Transverse colon (tissue), 4 donors: Measurements from ENCODE around the gene NKD1. TPM values are rescaled to one million over a fixed set of nuclear protein-coding genes. Genes with fewer than 3 reads are reported as not detected.
A peak's percentile ranks its signal among the peaks of the same experiment; 100 is the strongest.

ENCODE experiments used
- DNase-seq: peaks from one replicate; pipeline ENCODE4 v3.0.0-alpha.2; 2019
- H3K27ac ChIP-seq, 4 donors: fragments of 200-600 bp; sonication (generic); 2 replicates each; pipeline ENCODE4 v1.5.1; 2016 to 2018; ENCODE audit warnings: inconsistent platforms in 4 of 4
- H3K27me3 ChIP-seq: fragments of 200-600 bp; sonication (generic); 2 replicates; pipeline ENCODE4 v1.5.1; 2017; ENCODE audit warnings: inconsistent platforms
- H3K36me3 ChIP-seq, 4 donors: fragments of 200-600 bp; sonication (generic); 2 replicates each; pipeline ENCODE4 v1.5.1; 2017 to 2019; ENCODE audit warnings: inconsistent platforms in 4 of 4
- H3K4me1 ChIP-seq, 4 donors: fragments of 200-600 bp; sonication (generic); 2 replicates each; pipeline ENCODE4 v1.5.1; 2017 to 2020; ENCODE audit warnings: inconsistent platforms in 4 of 4
- H3K4me3 ChIP-seq, 4 donors: fragments of 200-600 bp; sonication (generic); 1 replicate in 1 of 4; 2 replicates in 3 of 4; pipeline versions ENCODE4 v1.5.1 to v1.6.1; 2017 to 2019; ENCODE audit warnings: inconsistent platforms in 4 of 4
- H3K9me3 ChIP-seq, 2 donors: fragments of 200-600 bp; sonication (generic); 2 replicates each; pipeline ENCODE4 v1.5.1; 2017 to 2019; ENCODE audit warnings: inconsistent platforms in 2 of 2
- EP300 ChIP-seq: sonication (generic); formaldehyde crosslinking; IDR thresholded peaks from one replicate; pipeline ENCODE4 v1.6.1; 2017; ENCODE audit warnings: antibody characterized with exemption, low read depth
- POLR2A ChIP-seq: fragments of 450-650 bp; IDR thresholded peaks from one replicate; pipeline ENCODE4 v1.6.1; 2016; ENCODE audit warnings: antibody characterized with exemption, mild to moderate bottlenecking, moderate library complexity
- POLR2AphosphoS5 ChIP-seq, 3 donors: sonication (generic); formaldehyde crosslinking; IDR thresholded peaks; one replicate each; pipeline ENCODE4 v1.6.1; 2016; ENCODE audit warnings: antibody characterized with exemption in 3 of 3
- WGBS, 2 donors: methylation state at CpG; one replicate each; pipeline ENCODE4 v1.1.5; 2018; ENCODE audit warnings: low coverage in 1 of 2; 5-methylcytosine and 5-hydroxymethylcytosine counted together
- in situ Hi-C, 4 donors: fragments of 200-750 bp; cut with MboI; loops; one replicate each; pipeline versions ENCODE4 v1.15.0 to v1.15.1; 2017; ENCODE audit warnings: low sequenced_read_pairs in 3 of 4, low pct_ligation_motif_present in 1 of 4, low pct_unique_long_range_greater_than_20kb in 1 of 4
- intact Hi-C: fragments of 100-400 bp; cut with DNase I; formaldehyde crosslinking; loops from one replicate; pipeline ENCODE4 v1.15.1; 2023; ENCODE audit warnings: low total_unique reads
- total RNA-seq, 4 donors: library from RNA; depleted of rRNA; stranded (reverse); fragments of >200 nt; gene quantifications; one replicate each; pipeline ENCODE4 v1.1.0, GENCODE V29; 2016
- TF ChIP-seq, protein P1 (sequence below), 5 experiments: fragments of 200-600 bp in 3 of 5; fragments of 450-650 bp in 2 of 5; sonication (generic) in 3 of 5; IDR thresholded peaks; 1 replicate in 2 of 5; 2 replicates in 3 of 5; pipeline ENCODE4 v1.5.1; 2016 to 2017; ENCODE audit warnings: antibody characterized with exemption in 5 of 5, inconsistent platforms in 3 of 5, mild to moderate bottlenecking in 2 of 5, moderate library complexity in 1 of 5

The NKD1 gene
- total RNA-seq, 4 donors from 2014 or later, result 1.7 to 98.1 (median 2.5) TPM

DNA sequence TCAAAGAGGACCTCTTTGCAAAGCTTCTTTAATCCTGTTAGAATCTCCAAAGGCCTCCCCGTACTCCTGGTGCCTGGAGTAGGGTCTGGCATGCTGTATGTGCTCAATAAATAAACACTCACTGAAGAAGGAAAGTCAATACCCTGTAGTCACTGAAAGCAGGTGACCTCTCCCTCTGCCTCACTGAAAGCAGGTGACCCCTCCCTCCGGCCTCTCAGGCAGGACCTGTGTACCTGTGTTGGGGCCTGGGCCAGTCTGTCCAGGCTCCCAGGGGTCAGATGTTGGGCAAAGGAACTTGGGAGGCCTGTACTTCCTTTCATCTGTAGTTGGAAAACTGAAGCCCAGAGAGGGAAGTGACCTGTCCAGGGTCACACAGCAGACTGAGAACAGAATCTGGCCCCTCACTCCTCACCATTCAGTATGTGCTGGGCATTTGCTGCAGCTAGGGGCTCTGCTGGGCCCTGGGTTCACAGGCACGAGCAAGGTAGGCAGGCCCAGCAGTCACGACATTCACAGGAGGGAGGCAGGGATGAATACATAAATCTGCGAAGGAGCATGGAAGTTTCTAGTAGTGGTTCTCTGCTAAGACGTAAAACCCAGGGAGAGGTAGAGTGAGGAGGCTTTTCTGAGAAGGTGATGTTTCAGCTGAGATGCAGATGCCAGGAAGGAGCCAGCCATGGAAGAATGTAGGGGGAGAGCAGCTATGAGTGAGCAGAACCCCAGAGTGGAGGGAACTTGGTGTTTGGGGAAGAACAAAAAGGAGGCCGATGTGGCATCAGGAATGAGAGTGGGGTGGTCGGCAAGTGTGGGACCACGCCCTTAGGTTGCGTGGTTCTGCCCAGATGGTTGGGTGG is 64.0 kb downstream of the NKD1 start:
- no peaks in the 10 kb centered on the region for H3K36me3 ChIP-seq
- TF ChIP-seq, protein P1, sequence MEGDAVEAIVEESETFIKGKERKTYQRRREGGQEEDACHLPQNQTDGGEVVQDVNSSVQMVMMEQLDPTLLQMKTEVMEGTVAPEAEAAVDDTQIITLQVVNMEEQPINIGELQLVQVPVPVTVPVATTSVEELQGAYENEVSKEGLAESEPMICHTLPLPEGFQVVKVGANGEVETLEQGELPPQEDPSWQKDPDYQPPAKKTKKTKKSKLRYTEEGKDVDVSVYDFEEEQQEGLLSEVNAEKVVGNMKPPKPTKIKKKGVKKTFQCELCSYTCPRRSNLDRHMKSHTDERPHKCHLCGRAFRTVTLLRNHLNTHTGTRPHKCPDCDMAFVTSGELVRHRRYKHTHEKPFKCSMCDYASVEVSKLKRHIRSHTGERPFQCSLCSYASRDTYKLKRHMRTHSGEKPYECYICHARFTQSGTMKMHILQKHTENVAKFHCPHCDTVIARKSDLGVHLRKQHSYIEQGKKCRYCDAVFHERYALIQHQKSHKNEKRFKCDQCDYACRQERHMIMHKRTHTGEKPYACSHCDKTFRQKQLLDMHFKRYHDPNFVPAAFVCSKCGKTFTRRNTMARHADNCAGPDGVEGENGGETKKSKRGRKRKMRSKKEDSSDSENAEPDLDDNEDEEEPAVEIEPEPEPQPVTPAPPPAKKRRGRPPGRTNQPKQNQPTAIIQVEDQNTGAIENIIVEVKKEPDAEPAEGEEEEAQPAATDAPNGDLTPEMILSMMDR (IDR thresholded peaks at IDR 0.05), result no peak
- TF ChIP-seq POLR2A, result no peak
- no peak for TF ChIP-seq POLR2AphosphoS5 (IDR thresholded peaks at IDR 0.05)
- no peak for TF ChIP-seq EP300
- DNase-seq, result no peak
- peak overlapping the region; percentile 71 to 86 (median 80) for H3K27ac ChIP-seq
- no peaks in the 10 kb centered on the region for H3K27me3 ChIP-seq
- in situ Hi-C loops, result no loop called here
- H3K4me3 ChIP-seq, result no peak overlapping the region
- intact Hi-C loops, result no loop called here
- 89 to 90% methylated on average over 8 to 10 of the region's 10 CpGs for WGBS, 2 donors
- H3K4me1 ChIP-seq, result peaks cover 21 to 68% (median 30%) of the 10 kb centered on the region in 4 donors
- no peaks in the 10 kb centered on the region for H3K9me3 ChIP-seq

DNA sequence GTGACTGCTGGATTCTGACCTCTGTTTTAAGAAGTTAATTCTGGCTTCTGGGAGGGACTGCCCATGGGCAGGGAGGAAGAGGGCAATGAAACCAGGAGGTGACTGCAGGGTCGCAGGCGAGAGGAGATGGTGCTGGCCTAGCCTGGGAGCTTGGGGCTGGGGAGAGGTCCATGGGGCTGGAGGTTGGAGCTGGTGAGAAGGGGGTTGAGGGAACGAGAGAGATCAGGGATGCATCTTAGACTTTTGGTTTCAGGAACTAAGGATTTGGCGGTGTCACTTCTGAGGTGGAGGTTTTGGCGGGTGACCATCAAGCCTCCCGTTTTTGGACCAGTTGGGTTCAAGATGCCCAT is 64.6 kb downstream of the NKD1 start:
- in situ Hi-C loops, result no loop called here
- H3K4me3 ChIP-seq, result no peak overlapping the region
- H3K4me1 ChIP-seq, result peaks cover 24 to 70% (median 32%) of the 10 kb centered on the region in 4 donors
- peak overlapping the region; percentile 71 to 86 (median 80) for H3K27ac ChIP-seq
- H3K36me3 ChIP-seq, result no peaks in the 10 kb centered on the region
- TF ChIP-seq EP300, result no peak
- no peak for TF ChIP-seq POLR2A
- no peak for TF ChIP-seq POLR2AphosphoS5 (IDR thresholded peaks at IDR 0.05)
- TF ChIP-seq, protein P1 (IDR thresholded peaks at IDR 0.05), result no peak
- H3K9me3 ChIP-seq, result no peaks in the 10 kb centered on the region
- H3K27me3 ChIP-seq, result no peaks in the 10 kb centered on the region
- 80 to 86% methylated on average over 3 to 6 of the region's 6 CpGs for WGBS, 2 donors
- no peak for DNase-seq
- intact Hi-C loops, result no loop called here

DNA sequence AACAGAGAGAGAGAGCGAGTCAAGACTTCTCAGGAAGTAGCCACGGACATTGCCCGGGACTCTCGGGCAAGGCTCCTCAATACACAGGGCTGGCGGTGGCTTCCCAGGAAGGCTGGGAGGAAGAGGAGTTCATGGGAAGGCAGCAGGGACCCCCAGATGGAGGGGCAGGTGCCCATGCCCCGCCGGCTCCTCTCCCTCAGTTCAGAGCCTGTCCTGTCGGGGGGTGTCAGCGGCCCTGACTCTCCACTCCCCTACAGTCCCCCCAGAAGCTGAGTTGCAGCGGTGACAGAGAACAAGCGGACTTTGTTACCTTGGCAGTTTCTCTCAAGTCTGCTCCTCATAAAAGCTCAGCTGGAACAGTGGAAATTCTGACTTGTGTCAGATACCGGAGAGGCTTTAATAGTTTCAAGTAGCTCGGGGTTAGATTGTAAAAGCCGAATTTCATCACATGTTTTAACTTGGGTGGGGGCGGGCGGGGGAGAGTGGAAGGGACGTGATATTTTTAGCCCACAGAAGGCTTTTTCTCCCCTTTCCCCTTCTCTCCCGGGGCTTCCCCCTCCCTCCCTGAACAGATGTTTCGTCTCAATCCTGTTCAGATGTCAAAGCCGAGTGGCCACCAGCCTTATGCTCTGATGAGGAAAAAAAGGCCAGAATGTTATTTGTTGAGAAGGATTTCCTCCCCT is 65.2 kb downstream of the NKD1 start:
- H3K4me1 ChIP-seq, result peaks cover 24 to 70% (median 32%) of the 10 kb centered on the region in 4 donors
- no peaks in the 10 kb centered on the region for H3K36me3 ChIP-seq
- TF ChIP-seq POLR2A (no peak), POLR2AphosphoS5 (IDR thresholded peaks at IDR 0.05) (peak in 2 of 3 donors; percentile 43 to 62), EP300 (no peak)
- TF ChIP-seq, protein P1 (IDR thresholded peaks at IDR 0.05), result no peak
- 13 to 25% methylated on average over 7 to 20 of the region's 20 CpGs for WGBS, 2 donors
- DNase-seq, result no peak
- in situ Hi-C loops (no loop called here), intact Hi-C loops (no loop called here)
- peak overlapping the region in 1 of 4 donors; percentile 6 for H3K4me3 ChIP-seq
- no peaks in the 10 kb centered on the region for H3K27me3 ChIP-seq
- H3K9me3 ChIP-seq, result no peaks in the 10 kb centered on the region
- H3K27ac ChIP-seq, result peak overlapping the region; percentile 71 to 86 (median 80)

DNA sequence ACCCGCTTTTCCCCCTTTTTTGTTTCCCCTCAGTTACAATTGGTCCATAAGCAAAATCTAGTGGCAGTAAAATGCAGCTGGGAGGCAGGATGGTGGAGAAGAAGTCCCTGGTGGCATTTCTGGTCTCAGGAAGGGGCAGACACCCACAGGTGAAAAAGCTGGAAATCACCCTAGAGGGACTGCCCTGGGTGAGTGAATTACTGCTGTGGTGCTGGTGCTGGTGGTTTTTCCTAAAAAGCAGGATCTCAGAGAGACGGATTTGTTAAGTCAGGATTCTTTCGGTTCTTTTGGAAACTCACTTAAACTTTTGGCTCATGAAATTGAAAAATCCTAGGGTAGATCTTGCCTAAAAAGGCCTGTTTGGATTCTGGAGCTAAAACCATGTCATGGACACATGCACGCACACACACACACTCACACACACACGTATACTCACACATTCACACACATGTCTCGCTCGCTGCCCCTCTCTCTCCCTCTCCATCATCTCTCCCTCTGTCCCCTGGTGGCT is 65.8 kb downstream of the NKD1 start:
- intact Hi-C loops, result no loop called here

More for the DNA sequence above, 65.8 kb downstream of the NKD1 start:
- Histone ChIP-seq H3K27ac (peak overlapping the region; percentile 71 to 86 (median 80)), H3K27me3 (no peaks in the 10 kb centered on the region), H3K36me3 (no peaks in the 10 kb centered on the region), H3K4me1 (peaks cover 24 to 69% (median 32%) of the 10 kb centered on the region in 4 donors), H3K9me3 (no peaks in the 10 kb centered on the region), H3K4me3 (no peak overlapping the region)
- no peak for DNase-seq
- WGBS, 2 donors, result 65 to 69% methylated on average over 4 to 7 of the region's 7 CpGs
- in situ Hi-C loops, result no loop called here
- TF ChIP-seq POLR2A, result no peak
- TF ChIP-seq, protein P1 (IDR thresholded peaks at IDR 0.05), result no peak
- no peak for TF ChIP-seq POLR2AphosphoS5 (IDR thresholded peaks at IDR 0.05)
- TF ChIP-seq EP300, result no peak
